Activated T-cell treated with anti-CD3 and anti-CD28 coated beads, Interleukin-2, amount 50 U/mL, for 24 hours (primary cell): Measurements from ENCODE around the gene FIBCD1.

ENCODE experiments used
- DNase-seq: peaks from one replicate; pipeline ENCODE4 v3.0.0-alpha.2; 2020
- H3K27ac Mint-ChIP-seq: 2 replicates; pipeline ENCODE4 v1.8.0; 2020; ENCODE audit warnings: mild to moderate bottlenecking, mixed read lengths
- H3K27me3 Mint-ChIP-seq: 2 replicates; pipeline ENCODE4 v1.8.0; 2020; ENCODE audit warnings: mixed read lengths
- H3K36me3 Mint-ChIP-seq: 2 replicates; pipeline ENCODE4 v1.8.0; 2020; ENCODE audit warnings: low read depth, mixed read lengths
- H3K4me1 Mint-ChIP-seq: 2 replicates; pipeline ENCODE4 v1.8.0; 2020; ENCODE audit warnings: low read depth, mixed read lengths
- H3K4me3 Mint-ChIP-seq: 2 replicates; pipeline ENCODE4 v1.8.0; 2020; ENCODE audit warnings: mild to moderate bottlenecking, moderate library complexity, mixed read lengths
- H3K9me3 Mint-ChIP-seq: 2 replicates; pipeline ENCODE4 v1.8.0; 2020; ENCODE audit warnings: mixed read lengths

FIBCD1 gene

DNA sequence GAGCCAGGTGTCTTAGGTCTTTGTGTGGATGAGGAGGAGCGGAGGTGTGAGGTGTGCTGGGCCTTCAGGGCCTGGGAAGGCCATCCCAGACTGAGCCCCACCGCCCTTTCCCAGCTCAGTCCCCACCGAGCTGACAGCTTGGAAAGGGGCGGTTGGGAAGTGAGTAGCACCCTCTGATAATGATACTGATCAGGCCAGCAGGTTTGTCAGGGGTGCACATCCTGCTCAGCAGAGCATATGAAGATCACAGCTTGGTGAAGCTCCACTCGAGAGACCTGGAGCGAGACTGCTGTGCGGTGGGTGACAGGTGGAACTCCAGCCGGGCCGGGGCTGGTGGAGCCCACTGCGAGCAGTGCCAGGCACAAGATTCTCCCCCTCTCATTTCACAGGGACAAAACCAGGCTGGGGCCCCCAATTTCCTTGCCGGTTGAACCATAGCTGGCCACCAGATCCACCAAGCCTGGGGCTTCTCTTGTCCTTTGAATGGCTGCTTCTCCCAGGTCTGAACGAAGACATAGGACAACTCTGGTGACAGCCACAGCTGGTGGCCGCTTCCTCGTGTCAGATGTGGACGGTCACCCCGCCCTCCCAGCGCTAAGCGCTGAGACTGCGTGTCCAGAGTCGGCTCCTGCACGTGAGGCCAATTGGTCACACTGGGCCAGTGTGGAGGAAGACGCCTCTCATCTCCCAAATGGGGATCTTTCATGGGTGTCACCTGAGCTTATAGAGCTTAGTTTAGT, 50.7 kb downstream of the FIBCD1 start:
- Mint-ChIP-seq H3K27ac (no peak overlapping the region), H3K36me3 (peaks cover 73% of the 10 kb centered on the region), H3K4me3 (no peak overlapping the region), H3K9me3 (no peaks in the 10 kb centered on the region), H3K27me3 (no peaks in the 10 kb centered on the region), H3K4me1 (no peaks in the 10 kb centered on the region)
- DNase-seq, result no peak

DNA sequence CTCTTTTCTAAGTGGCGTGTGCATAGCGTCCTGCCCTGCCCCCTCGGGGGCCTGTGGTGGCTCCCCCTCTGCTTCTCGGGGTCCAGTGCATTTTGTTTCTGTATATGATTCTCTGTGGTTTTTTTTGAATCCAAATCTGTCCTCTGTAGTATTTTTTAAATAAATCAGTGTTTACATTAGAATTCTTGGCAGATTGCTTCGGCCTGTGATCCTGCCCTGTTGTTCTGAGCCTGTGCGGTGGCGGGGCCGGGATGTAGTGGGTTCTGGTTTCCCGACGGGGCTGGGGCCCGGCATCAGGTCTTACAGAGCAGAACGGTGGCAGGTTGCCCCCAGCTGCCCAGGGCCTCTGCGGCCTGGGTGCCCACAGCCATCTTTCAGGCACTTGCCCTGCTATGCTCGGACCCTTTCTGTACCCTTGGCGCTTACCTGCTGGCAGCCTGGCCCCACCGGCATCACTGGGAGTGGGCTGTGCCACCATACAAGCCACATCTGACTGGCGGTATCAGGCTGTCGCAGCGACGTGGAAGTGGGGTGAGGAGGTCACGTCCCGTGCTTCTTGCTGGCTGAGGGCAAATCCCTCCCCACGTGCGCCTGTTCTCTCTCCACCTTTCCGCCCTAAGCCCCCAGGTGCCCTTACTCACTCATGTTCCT, 51.4 kb downstream of the FIBCD1 start:
- no peak for DNase-seq
- H3K36me3 Mint-ChIP-seq, result peaks cover 75% of the 10 kb centered on the region
- no peak overlapping the region for H3K4me3 Mint-ChIP-seq
- H3K4me1 Mint-ChIP-seq, result no peaks in the 10 kb centered on the region
- H3K27ac Mint-ChIP-seq, result no peak overlapping the region
- no peaks in the 10 kb centered on the region for H3K9me3 Mint-ChIP-seq
- no peaks in the 10 kb centered on the region for H3K27me3 Mint-ChIP-seq

DNA sequence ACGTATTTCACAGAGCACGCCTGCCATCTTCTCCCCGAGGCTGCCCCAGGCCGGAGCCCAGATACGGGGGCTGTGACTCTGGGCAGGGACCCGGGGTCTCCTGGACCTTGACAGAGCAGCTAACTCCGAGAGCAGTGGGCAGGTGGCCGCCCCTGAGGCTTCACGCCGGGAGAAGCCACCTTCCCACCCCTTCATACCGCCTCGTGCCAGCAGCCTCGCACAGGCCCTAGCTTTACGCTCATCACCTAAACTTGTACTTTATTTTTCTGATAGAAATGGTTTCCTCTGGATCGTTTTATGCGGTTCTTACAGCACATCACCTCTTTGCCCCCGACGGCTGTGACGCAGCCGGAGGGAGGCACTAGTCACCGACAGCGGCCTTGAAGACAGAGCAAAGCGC, 52.1 kb downstream of the FIBCD1 start:
- Mint-ChIP-seq H3K27ac (no peak overlapping the region), H3K4me3 (no peak overlapping the region), H3K36me3 (peaks cover 77% of the 10 kb centered on the region), H3K4me1 (no peaks in the 10 kb centered on the region), H3K9me3 (no peaks in the 10 kb centered on the region), H3K27me3 (no peaks in the 10 kb centered on the region)
- no peak for DNase-seq

DNA sequence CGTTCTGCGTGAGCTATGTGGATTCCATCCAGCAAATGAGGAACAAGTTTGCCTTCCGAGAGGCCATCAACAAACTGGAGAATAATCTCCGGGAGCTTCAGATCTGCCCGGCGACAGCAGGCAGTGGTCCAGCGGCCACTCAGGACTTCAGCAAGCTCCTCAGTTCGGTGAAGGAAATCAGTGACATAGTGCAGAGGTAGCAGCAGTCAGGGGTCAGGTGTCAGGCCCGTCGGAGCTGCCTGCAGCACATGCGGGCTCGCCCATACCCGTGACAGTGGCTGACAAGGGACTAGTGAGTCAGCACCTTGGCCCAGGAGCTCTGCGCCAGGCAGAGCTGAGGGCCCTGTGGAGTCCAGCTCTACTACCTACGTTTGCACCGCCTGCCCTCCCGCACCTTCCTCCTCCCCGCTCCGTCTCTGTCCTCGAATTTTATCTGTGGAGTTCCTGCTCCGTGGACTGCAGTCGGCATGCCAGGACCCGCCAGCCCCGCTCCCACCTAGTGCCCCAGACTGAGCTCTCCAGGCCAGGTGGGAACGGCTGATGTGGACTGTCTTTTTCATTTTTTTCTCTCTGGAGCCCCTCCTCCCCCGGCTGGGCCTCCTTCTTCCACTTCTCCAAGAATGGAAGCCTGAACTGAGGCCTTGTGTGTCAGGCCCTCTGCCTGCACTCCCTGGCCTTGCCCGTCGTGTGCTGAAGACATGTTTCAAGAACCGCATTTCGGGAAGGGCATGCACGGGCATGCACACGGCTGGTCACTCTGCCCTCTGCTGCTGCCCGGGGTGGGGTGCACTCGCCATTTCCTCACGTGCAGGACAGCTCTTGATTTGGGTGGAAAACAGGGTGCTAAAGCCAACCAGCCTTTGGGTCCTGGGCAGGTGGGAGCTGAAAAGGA, 53.3 kb downstream of the FIBCD1 start:
- H3K4me3 Mint-ChIP-seq, result no peak overlapping the region
- no peaks in the 10 kb centered on the region for H3K4me1 Mint-ChIP-seq
- no peaks in the 10 kb centered on the region for H3K27me3 Mint-ChIP-seq
- H3K36me3 Mint-ChIP-seq, result peaks cover 86% of the 10 kb centered on the region
- DNase-seq, result no peak
- no peak overlapping the region for H3K27ac Mint-ChIP-seq
- no peaks in the 10 kb centered on the region for H3K9me3 Mint-ChIP-seq

DNA sequence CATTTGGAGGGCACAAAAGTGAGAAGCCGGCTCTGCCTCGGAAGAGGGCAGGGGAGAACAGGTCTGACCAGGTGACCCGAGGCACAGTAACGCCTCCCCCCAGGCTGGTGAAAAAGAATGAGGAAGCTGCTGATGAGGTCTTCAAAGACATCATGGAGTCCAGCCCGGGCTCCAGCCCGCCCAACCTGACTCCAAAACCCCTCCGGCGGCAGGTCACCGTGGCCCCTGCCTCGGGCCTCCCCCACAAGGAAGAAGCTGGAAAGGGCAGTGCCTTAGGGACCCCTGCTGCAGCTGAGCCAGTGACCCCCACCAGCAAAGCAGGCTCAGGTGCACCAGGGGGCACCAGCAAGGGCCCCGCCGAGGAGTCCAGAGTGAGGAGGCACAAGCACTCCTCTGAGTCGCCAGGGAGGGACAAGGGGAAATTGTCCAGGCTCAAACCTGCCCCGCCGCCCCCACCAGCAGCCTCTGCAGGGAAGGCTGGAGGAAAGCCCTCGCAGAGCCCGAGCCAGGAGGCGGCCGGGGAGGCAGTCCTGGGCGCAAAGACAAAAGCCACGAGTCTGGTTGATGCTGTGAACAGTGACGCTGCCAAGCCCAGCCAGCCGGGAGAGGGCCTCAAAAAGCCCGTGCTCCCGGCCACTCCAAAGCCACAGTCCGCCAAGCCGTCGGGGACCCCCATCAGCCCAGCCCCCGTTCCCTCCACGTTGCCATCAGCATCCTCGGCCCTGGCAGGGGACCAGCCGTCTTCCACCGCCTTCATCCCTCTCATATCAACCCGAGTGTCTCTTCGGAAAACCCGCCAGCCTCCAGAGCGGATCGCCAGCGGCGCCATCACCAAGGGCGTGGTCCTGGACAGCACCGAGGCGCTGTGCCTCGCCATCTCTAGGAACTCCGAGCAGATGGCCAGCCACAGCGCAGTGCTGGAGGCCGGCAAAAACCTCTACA, 54.2 kb downstream of the FIBCD1 start:
- peaks cover 92% of the 10 kb centered on the region for H3K36me3 Mint-ChIP-seq
- no peaks in the 10 kb centered on the region for H3K4me1 Mint-ChIP-seq
- H3K27me3 Mint-ChIP-seq, result no peaks in the 10 kb centered on the region
- no peak overlapping the region for H3K4me3 Mint-ChIP-seq
- no peak overlapping the region for H3K27ac Mint-ChIP-seq
- no peaks in the 10 kb centered on the region for H3K9me3 Mint-ChIP-seq
- DNase-seq, result no peak

DNA sequence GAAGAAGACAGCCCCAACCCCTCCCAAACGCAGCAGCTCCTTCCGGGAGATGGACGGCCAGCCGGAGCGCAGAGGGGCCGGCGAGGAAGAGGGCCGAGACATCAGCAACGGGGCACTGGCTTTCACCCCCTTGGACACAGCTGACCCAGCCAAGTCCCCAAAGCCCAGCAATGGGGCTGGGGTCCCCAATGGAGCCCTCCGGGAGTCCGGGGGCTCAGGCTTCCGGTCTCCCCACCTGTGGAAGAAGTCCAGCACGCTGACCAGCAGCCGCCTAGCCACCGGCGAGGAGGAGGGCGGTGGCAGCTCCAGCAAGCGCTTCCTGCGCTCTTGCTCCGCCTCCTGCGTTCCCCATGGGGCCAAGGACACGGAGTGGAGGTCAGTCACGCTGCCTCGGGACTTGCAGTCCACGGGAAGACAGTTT, 54.9 kb downstream of the FIBCD1 start:
- no peaks in the 10 kb centered on the region for H3K4me1 Mint-ChIP-seq
- no peaks in the 10 kb centered on the region for H3K27me3 Mint-ChIP-seq
- no peak overlapping the region for H3K4me3 Mint-ChIP-seq
- peaks cover 94% of the 10 kb centered on the region for H3K36me3 Mint-ChIP-seq
- no peak overlapping the region for H3K27ac Mint-ChIP-seq
- DNase-seq, result no peak
- no peaks in the 10 kb centered on the region for H3K9me3 Mint-ChIP-seq

DNA sequence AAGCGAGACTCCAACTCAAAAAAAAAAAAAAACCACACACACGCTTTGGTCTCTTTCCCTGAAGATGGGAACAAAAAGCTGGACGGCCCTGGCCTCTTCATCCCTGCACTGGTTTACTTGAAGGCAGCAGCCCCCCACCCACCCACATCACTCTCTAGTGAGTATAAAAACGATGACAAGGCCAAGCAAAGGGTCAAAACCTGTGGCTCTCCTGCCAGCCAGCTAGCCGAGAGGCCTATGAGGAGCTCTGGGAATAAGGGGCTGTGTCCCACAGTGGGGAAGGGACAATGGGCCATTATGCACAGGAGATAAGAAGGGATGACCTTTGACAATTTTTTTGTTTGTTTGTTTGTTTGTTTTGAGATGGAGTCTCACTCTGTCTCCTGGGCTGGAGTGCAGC, 55.6 kb downstream of the FIBCD1 start:
- no peak for DNase-seq
- Mint-ChIP-seq H3K4me3 (no peak overlapping the region), H3K4me1 (no peaks in the 10 kb centered on the region), H3K27ac (no peak overlapping the region), H3K36me3 (peaks cover 97% of the 10 kb centered on the region), H3K9me3 (no peaks in the 10 kb centered on the region), H3K27me3 (no peaks in the 10 kb centered on the region)

DNA sequence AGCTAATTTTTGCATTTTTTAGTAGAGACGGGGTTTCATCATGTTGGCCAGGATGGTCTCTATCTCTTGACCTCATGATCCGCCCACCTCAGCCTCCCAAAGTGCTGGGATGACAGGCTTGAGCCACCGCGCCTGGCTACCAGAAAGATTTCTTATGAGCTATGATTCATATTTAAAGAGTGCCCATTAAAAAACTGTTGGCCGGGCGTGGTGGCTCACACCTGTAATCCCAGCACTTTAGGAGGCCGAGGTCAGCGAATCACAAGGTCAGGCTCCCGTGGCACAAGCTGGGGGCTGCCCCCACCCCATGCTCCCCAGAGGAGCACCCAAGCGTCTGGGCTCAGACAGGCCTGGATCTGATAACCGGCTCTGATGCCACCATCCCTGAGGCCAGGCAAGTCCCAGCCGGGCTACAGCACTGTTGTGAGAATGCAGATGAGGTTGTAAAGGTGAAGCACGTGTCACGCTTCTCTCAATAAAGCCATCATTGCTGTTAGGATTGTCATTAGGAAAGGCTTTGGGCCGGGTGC, 56.3 kb downstream of the FIBCD1 start:
- no peak for DNase-seq
- H3K27ac Mint-ChIP-seq, result no peak overlapping the region
- H3K27me3 Mint-ChIP-seq, result no peaks in the 10 kb centered on the region
- H3K9me3 Mint-ChIP-seq, result no peaks in the 10 kb centered on the region
- no peak overlapping the region for H3K4me3 Mint-ChIP-seq
- H3K36me3 Mint-ChIP-seq, result peaks cover 95% of the 10 kb centered on the region
- no peaks in the 10 kb centered on the region for H3K4me1 Mint-ChIP-seq

DNA sequence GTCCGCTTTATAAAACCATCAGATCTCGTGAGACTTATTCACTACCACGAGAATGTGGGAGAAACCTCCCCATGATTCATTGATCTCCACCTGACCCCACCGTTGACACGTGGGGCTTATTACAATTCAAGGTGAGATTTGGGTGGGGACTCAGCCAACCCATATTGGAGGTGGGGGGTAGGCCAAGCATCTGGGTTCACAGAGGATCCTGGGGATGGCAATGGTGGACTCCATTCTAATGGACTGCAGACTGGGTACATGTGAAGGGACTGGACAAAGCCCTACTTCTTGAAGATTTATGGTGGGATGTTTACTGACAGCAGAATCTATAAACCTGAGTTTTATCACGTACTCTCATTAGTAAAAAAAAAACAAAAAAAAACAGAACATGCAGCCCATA, 57.5 kb downstream of the FIBCD1 start:
- Mint-ChIP-seq H3K36me3 (peaks cover 93% of the 10 kb centered on the region), H3K27ac (no peak overlapping the region), H3K4me3 (no peak overlapping the region), H3K4me1 (no peaks in the 10 kb centered on the region), H3K27me3 (no peaks in the 10 kb centered on the region), H3K9me3 (no peaks in the 10 kb centered on the region)
- DNase-seq, result no peak

DNA sequence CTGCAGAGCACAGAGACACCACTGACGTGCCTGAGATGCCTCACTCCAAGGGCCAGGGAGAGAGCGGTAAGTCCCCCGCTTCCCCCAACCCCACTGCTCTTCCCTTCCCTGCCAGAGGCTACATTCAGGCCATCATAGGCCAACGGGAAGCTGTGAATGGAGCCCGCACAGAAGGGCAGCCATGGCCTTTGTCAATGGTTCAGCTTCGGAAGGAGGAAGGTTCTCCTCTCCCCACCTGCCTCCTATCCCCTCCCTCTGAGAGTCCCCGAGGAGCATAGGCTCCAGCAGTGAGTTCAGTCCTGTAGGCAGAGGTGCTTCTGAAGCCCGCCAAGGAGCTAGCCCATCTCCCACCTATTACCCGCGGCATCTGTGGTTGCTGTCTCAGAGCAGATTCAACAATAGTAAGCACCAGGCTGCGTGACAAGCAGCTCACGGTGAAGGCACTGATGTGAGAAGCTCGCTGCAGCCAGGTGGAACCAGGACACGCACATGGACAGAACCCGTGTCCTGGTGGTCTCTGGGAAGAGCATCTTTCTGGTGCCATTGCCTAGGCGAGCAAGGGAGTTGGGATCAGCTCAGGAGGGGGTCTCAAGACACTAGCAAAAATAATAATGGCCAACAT, 58.3 kb downstream of the FIBCD1 start:
- no peak overlapping the region for H3K27ac Mint-ChIP-seq
- no peak for DNase-seq
- no peaks in the 10 kb centered on the region for H3K4me1 Mint-ChIP-seq
- no peak overlapping the region for H3K4me3 Mint-ChIP-seq
- peaks cover 88% of the 10 kb centered on the region for H3K36me3 Mint-ChIP-seq
- H3K9me3 Mint-ChIP-seq, result no peaks in the 10 kb centered on the region
- no peaks in the 10 kb centered on the region for H3K27me3 Mint-ChIP-seq

DNA sequence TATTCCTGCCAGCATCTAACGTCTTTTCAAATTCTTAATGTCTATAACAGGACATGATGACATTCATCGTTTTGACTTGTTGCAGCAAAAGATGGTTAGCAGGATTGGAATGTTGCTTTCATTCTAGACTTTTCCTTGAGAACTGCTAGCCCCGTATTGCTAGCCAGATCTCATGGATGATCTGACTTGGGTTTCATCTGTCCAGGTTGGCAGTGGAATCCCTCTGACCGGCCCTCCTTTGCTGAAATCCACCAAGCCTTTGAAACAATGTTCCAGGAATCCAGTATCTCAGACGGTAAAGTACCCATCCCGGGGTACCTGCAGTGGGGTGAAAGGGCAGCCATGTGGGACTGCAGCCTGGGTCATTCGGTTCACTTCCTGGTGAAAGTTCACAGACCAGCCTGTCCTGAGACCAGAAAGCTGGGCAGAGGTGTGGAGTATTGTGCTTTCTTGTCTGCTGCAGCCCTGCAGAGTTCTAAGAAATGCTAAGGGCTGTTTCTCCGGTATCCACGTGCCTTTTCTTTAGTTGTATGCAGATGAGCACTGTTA, 59.1 kb downstream of the FIBCD1 start:
- Mint-ChIP-seq H3K27me3 (no peaks in the 10 kb centered on the region), H3K27ac (no peak overlapping the region), H3K9me3 (no peaks in the 10 kb centered on the region), H3K36me3 (peaks cover 87% of the 10 kb centered on the region), H3K4me1 (no peaks in the 10 kb centered on the region), H3K4me3 (no peak overlapping the region)
- no peak for DNase-seq

DNA sequence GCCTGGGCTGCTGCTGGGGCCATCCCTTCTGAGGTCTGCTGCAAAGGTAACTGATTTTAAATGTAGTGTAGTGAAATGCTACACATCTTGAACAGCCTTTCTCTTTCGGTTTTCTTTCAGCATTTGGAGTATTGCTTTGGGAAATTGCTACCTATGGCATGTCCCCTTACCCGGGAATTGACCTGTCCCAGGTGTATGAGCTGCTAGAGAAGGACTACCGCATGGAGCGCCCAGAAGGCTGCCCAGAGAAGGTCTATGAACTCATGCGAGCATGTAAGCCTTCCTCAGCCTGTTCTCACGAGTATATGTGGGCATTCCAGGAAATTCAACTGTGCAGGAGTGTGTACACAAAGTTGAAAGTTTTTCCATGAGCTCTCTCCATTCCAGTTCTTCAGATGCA, 60.8 kb downstream of the FIBCD1 start:
- peaks cover 88% of the 10 kb centered on the region for H3K36me3 Mint-ChIP-seq
- DNase-seq, result no peak
- H3K4me1 Mint-ChIP-seq, result no peaks in the 10 kb centered on the region
- no peaks in the 10 kb centered on the region for H3K9me3 Mint-ChIP-seq
- no peak overlapping the region for H3K4me3 Mint-ChIP-seq
- no peaks in the 10 kb centered on the region for H3K27me3 Mint-ChIP-seq
- H3K27ac Mint-ChIP-seq, result no peak overlapping the region

DNA sequence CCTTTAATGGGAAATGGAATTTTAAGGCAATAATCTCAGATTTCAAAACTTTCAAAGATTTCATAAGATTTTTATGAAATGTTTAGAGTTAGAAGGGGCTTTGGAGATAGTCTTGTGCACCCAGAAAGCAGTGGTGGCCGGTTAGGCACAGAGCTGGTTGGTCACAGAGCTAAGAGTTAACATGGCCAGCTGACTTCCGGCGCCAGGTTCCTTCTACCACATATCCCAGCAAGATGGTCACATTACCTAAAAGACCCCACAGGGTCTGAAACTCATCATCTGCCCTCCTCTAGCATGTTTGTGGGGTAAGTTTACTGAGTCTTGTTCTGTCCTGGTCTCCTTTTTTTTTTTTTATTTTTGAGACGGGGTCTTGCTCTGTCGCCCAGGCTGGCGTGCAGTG, 61.7 kb downstream of the FIBCD1 start:
- Mint-ChIP-seq H3K4me1 (no peaks in the 10 kb centered on the region), H3K36me3 (peaks cover 90% of the 10 kb centered on the region), H3K27me3 (no peaks in the 10 kb centered on the region)

More for the DNA sequence above, 61.7 kb downstream of the FIBCD1 start:
- no peak overlapping the region for H3K27ac Mint-ChIP-seq
- no peak overlapping the region for H3K4me3 Mint-ChIP-seq
- no peaks in the 10 kb centered on the region for H3K9me3 Mint-ChIP-seq
- no peak for DNase-seq
